Measurements from ENCODE around the gene PRIMA1.

DNA sequence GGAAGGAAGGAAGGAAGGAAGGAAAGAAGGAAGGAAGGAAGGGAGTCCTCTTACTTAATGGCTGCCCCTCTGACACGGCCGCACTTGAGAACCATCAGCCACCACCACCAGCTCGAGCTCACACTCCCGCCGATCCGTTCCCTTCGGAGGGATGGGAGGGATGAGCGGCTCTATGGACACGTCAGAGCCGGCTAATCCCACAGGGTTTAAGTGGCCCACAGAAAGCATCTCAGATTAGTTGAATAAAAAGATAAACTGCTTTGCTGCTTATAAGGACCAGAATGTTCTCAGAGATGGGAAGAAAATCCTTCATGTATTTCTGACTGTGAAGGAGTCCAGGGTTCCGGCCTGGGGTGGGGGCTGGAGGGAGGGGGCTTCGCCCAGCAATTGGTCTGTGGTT lies 31.1 kb downstream of the PRIMA1 start:
- TF ChIP-seq CTCF (IDR thresholded peaks at IDR 0.05): no peak
- no peak for TF ChIP-seq POLR2A (IDR thresholded peaks at IDR 0.05)

All from testis (tissue), 2 donors.